ENCODE results near the gene DEF6. TPM values are rescaled to one million over a fixed set of nuclear protein-coding genes. Genes with fewer than 3 reads are reported as not detected.

The DEF6 gene
- total RNA-seq, 1 experiment from 2014 or later = 11.3 TPM

GRCh38 chr6:35273822-35274559, 23.6 kb upstream of the DEF6 start:
- POLR2A ChIA-PET = no interaction called here
- CTCF ChIA-PET = no interaction called here
- DNase-seq (ENCODE audit: low spot score) (no peak), ATAC-seq (no peak)
- no peaks in the 10 kb centered on the region for H3K4me1 Mint-ChIP-seq
- peaks cover 3% of the 10 kb centered on the region; the same call in 1 of the 2 replicates for H3K36me3 Mint-ChIP-seq
- H3K27ac Mint-ChIP-seq = no peak overlapping the region
- H3K27me3 Mint-ChIP-seq (ENCODE audit: low read depth) = peaks cover 2% of the 10 kb centered on the region; the same call in 1 of the 2 replicates
- H3K9me3 Mint-ChIP-seq = no peaks in the 10 kb centered on the region
- H3K4me3 Mint-ChIP-seq = no peak overlapping the region
- TF ChIP-seq TEAD1 (CRISPR knock-in tag; IDR thresholded peaks at IDR 0.05) (no peak), JUN (CRISPR knock-in tag; IDR thresholded peaks at IDR 0.05) (no peak), ZNF671 (CRISPR knock-in tag; IDR thresholded peaks at IDR 0.05) (no peak), AR (CRISPR knock-in tag; IDR thresholded peaks at IDR 0.05) (no peak), TEAD4 (CRISPR knock-in tag; IDR thresholded peaks at IDR 0.05) (no peak), ZNF121 (CRISPR knock-in tag; IDR thresholded peaks at IDR 0.05) (no peak), USF1 (CRISPR knock-in tag; IDR thresholded peaks at IDR 0.05) (no peak), USF2 (CRISPR knock-in tag; IDR thresholded peaks at IDR 0.05) (no peak), ATF2 (CRISPR knock-in tag; IDR thresholded peaks at IDR 0.05; ENCODE audit: borderline replicate concordance, low read depth) (no peak), GTF2I (CRISPR knock-in tag; conservative IDR thresholded peaks at IDR 0.05) (no peak), STAT6 (CRISPR knock-in tag; conservative IDR thresholded peaks at IDR 0.05; ENCODE audit: low read depth) (no peak), ESRRA (CRISPR knock-in tag; IDR thresholded peaks at IDR 0.05; ENCODE audit: borderline replicate concordance) (no peak), NR3C1 (CRISPR knock-in tag; conservative IDR thresholded peaks at IDR 0.05; ENCODE audit: low read depth) (no peak)

- H3K4me3 Mint-ChIP-seq = no peak overlapping the region
- no peaks in the 10 kb centered on the region for H3K4me1 Mint-ChIP-seq
- ChIA-PET POLR2A (no interaction called here), CTCF (no interaction called here)
- no peaks in the 10 kb centered on the region for H3K9me3 Mint-ChIP-seq
- no peaks in the 10 kb centered on the region for H3K36me3 Mint-ChIP-seq
- H3K27me3 Mint-ChIP-seq (ENCODE audit: low read depth) = no peaks in the 10 kb centered on the region
- H3K27ac Mint-ChIP-seq = no peak overlapping the region
- no peak for DNase-seq (ENCODE audit: low spot score)
- TF ChIP-seq EMX1 (CRISPR knock-in tag; IDR thresholded peaks at IDR 0.05) = no peak
- no peak for TF ChIP-seq TEAD1 (CRISPR knock-in tag; IDR thresholded peaks at IDR 0.05)
- ATAC-seq = no peak
Observed at GRCh38 chr6:35275744-35276260, 21.8 kb upstream of the DEF6 start.
